K562 (cell line): ENCODE measurements around the gene QRFP. TPM values are rescaled to one million over a fixed set of nuclear protein-coding genes. Genes with fewer than 3 reads are reported as not detected.
A peak's percentile ranks its signal among the peaks of the same experiment; 100 is the strongest.

Source experiments
- ATAC-seq: fragments of 200-7000 bp; cut with Tn5 transposase; 3 replicates; pipeline ENCODE4 v1.9.1; 2020; ENCODE audit warnings: moderate library complexity
- BruUV-seq: library from RNA; stranded (reverse); fragments of 400-500 nt; replicated peaks from 2 replicates; lab custom pipeline; 2021; lab: Mats Ljungman, UMichigan
- CTCF ChIA-PET: fragments of 300-600 bp; formaldehyde crosslinking; extraction: SDS; loops from one replicate; lab custom pipeline; 2021; ENCODE audit warnings: low intra/inter-chr PET ratio; lab: Yijun Ruan, JAX
- POLR2A ChIA-PET: fragments of 300-600, 350-650 bp; sonication (Branson Sonifier 250); formaldehyde crosslinking; extraction: SDS; loops from one replicate; lab custom pipeline; 2021; ENCODE audit warnings: antibody characterized with exemption, inconsistent platforms; lab: Yijun Ruan, JAX
- DNase-seq, 4 experiments: peaks; one replicate each; pipeline versions ENCODE4 v3.0.0 to v3.0.0-alpha.2; 2011 to 2018; ENCODE audit warnings: low spot score in 3 of 4, mixed read lengths in 3 of 4; ENCODE audit errors: extremely low read depth in 1 of 4
- FAIRE-seq: peaks from 2 replicates; lab custom pipeline; 2011; peaks lifted over from hg19 to GRCh38; lab: Jason Lieb, UNC
- H2AFZ ChIP-seq: 2 replicates; pipeline ENCODE4 v1.6.0; 2011; ENCODE audit warnings: low read depth, low read length, control low read depth, inconsistent platforms
- H3K27ac ChIP-seq: fragments of 200-600 bp; 3 replicates; pipeline ENCODE4 v1.8.0; 2011; ENCODE audit warnings: low read depth, mild to moderate bottlenecking, control low read depth, inconsistent platforms, low read length, moderate library complexity, mixed read lengths; ENCODE audit errors: extremely low read depth
- H3K27me3 ChIP-seq, 2 experiments: fragments of 300-600 bp in 1 of 2; 2 replicates in 1 of 2; 3 replicates in 1 of 2; pipeline versions ENCODE4 v1.6.0 to v1.8.0; 2011; ENCODE audit warnings: inconsistent platforms in 2 of 2, low read length in 2 of 2, mild to moderate bottlenecking in 1 of 2, mixed read lengths in 1 of 2, moderate library complexity in 1 of 2; ENCODE audit not compliant: control insufficient read depth in 2 of 2, insufficient read depth in 2 of 2
- H3K36me3 ChIP-seq: fragments of 300-600 bp; 3 replicates; pipeline ENCODE4 v1.8.0; 2011; ENCODE audit warnings: mild to moderate bottlenecking, low read length, inconsistent platforms; ENCODE audit not compliant: control insufficient read depth, insufficient read depth
- H3K4me1 ChIP-seq, 2 experiments: fragments of 200-600 bp in 1 of 2; replicated peaks in 1 of 2; 2 replicates in 1 of 2; 3 replicates in 1 of 2; pipeline versions ENCODE4 v1.5.1 to v1.8.0; 2011; ENCODE audit warnings: inconsistent platforms in 2 of 2, low read length in 2 of 2, mild to moderate bottlenecking in 1 of 2, mixed read lengths in 1 of 2, moderate library complexity in 1 of 2; ENCODE audit not compliant: control insufficient read depth in 2 of 2, insufficient read depth in 2 of 2
- H3K4me2 ChIP-seq: 2 replicates; pipeline ENCODE4 v1.6.1; 2011; ENCODE audit warnings: low read length, control low read depth, inconsistent platforms, mixed read lengths; ENCODE audit not compliant: insufficient read depth
- H3K4me3 ChIP-seq: fragments of 200-600 bp; sonication (generic), shearing (Covaris generic); 2 replicates; pipeline ENCODE4 v1.5.1; 2016; ENCODE audit warnings: control low read depth, inconsistent platforms
- H3K79me2 ChIP-seq: fragments of 200-600 bp; 3 replicates; pipeline ENCODE4 v1.8.0; 2011; ENCODE audit warnings: low read length, inconsistent platforms; ENCODE audit not compliant: control insufficient read depth, insufficient read depth
- H3K9ac ChIP-seq, 2 experiments: 2 replicates each; pipeline versions ENCODE4 v1.6.0 to v1.6.1; 2011; ENCODE audit warnings: low read depth in 2 of 2, low read length in 2 of 2, control low read depth in 1 of 2, inconsistent platforms in 1 of 2, mild to moderate bottlenecking in 1 of 2, mixed read lengths in 1 of 2; ENCODE audit not compliant: insufficient read depth in 1 of 2
- H3K9me1 ChIP-seq: one replicate; pipeline ENCODE4 v1.6.0; 2011; ENCODE audit warnings: inconsistent platforms, mild to moderate bottlenecking, low read length, moderate library complexity; ENCODE audit not compliant: control insufficient read depth, insufficient read depth
- H3K9me3 ChIP-seq: replicated peaks from 2 replicates; pipeline ENCODE4 v1.5.1; 2011; ENCODE audit warnings: low read depth, low read length, inconsistent platforms; ENCODE audit not compliant: control insufficient read depth, insufficient read depth
- H4K20me1 ChIP-seq: replicated peaks from 2 replicates; pipeline ENCODE4 v1.6.1; 2011; ENCODE audit warnings: low read length, inconsistent platforms, mixed read lengths; ENCODE audit not compliant: control insufficient read depth, insufficient read depth
- HEY1 ChIP-seq: fragments of 250-450 bp; sonication (Bioruptor Pico); IDR thresholded peaks from 2 replicates; pipeline ENCODE4 v1.5.0; 2020; ENCODE audit warnings: mild to moderate bottlenecking, moderate library complexity, borderline replicate concordance
- JUND ChIP-seq, 2 experiments: IDR thresholded peaks; 2 replicates in 1 of 2; 3 replicates in 1 of 2; pipeline ENCODE4 v1.6.1; 2011; ENCODE audit warnings: borderline replicate concordance in 2 of 2, low read depth in 2 of 2, low read length in 2 of 2, improper control_type of control experiment in 1 of 2, missing biosample characterization in 1 of 2, missing genetic modification characterization in 1 of 2, missing genetic modification reagents in 1 of 2
- SETDB1 ChIP-seq: IDR thresholded peaks from one replicate; pipeline ENCODE4 v1.6.1; 2012; ENCODE audit warnings: low read length, control low read depth, inconsistent platforms
- SMAD2 ChIP-seq: fragments of 150-350 bp; IDR thresholded peaks from 2 replicates; pipeline ENCODE4 v1.6.1; 2014; ENCODE audit warnings: low read depth, mild to moderate bottlenecking, low read length
- TCF7 ChIP-seq: sonication (generic); IDR thresholded peaks from 2 replicates; pipeline ENCODE4 v1.6.1; 2016; ENCODE audit warnings: antibody characterized with exemption, borderline replicate concordance
- WGBS: fragments of 100-300 bp; shearing (Covaris generic); methylation state at CpG from one replicate; pipeline ENCODE4 v1.1.6; 2016; ENCODE audit warnings: low coverage, mixed read lengths; ENCODE audit not compliant: insufficient coverage; ENCODE audit errors: missing lambda C conversion rate; 5-methylcytosine and 5-hydroxymethylcytosine counted together
- in situ Hi-C: fragments of 300-500 bp; cut with MboI; formaldehyde crosslinking; loops from 4 replicates; pipeline ENCODE4 v1.15.0; 2018; ENCODE audit warnings: inconsistent platforms, mixed read lengths
- intact Hi-C: fragments of 100-400 bp; cut with micrococcal nuclease; formaldehyde crosslinking; loops from 2 replicates; pipeline ENCODE4 v1.14.2; 2022
- polyA plus RNA-seq, 8 experiments: library from polyadenylated mRNA; depleted of rRNA in 4 of 8; stranded (reverse) in 5 of 8; unstranded in 3 of 8; fragments of >200 nt; fragmentation: Nextera tagmentation in 2 of 8; fragmentation: Illumina TruSeq in 1 of 8; extraction: Ambion mirVana in 2 of 8; extraction: Trizol in 1 of 8; gene quantifications; 2 replicates each; pipeline versions ENCODE4 v1.2.1 to v1.2.3, GENCODE V29; 2011 to 2014; ENCODE audit warnings: inconsistent platforms in 1 of 8, missing spikeins in 1 of 8
- total RNA-seq, 7 experiments: library from RNA; depleted of rRNA in 6 of 7; stranded (reverse); fragments of >200 nt in 6 of 7; fragmentation: Illumina TruSeq in 2 of 7; extraction: Trizol in 2 of 7; gene quantifications; 2 replicates each; pipeline versions ENCODE4 v1.2.1 to v1.2.3, GENCODE V29; 2011 to 2021; ENCODE audit warnings: low replicate concordance in 1 of 7
- TF ChIP-seq, protein P1 (sequence below), 3 experiments: IDR thresholded peaks in 2 of 3; conservative IDR thresholded peaks in 1 of 3; 2 replicates each; pipeline ENCODE4 v1.5.1; 2011 to 2012; ENCODE audit warnings: low read length in 3 of 3, mild to moderate bottlenecking in 3 of 3, control low read depth in 2 of 3, improper control_type of control experiment in 1 of 3, inconsistent platforms in 1 of 3, low read depth in 1 of 3, mixed read lengths in 1 of 3, moderate library complexity in 1 of 3; ENCODE audit not compliant: insufficient read depth in 2 of 3

Gene QRFP
- total and polyA plus RNA-seq, 9 of the 15 experiments (the other 6 are each of a cell fraction or from before 2014, with no cell fraction given): not detected

- 74% methylated on average over 18 of the region's 18 CpGs for WGBS
- Histone ChIP-seq H3K9me3 (no peaks in the 10 kb centered on the region), H3K36me3 (peaks cover 35% of the 10 kb centered on the region), H3K4me2 (no peak overlapping the region), H3K4me1 (peaks cover 6 to 56% of the 10 kb centered on the region in 2 experiments; a peak in 4 of 5 replicates), H3K79me2 (no peaks in the 10 kb centered on the region), H3K9me1 (peaks cover 11% of the 10 kb centered on the region), H3K27ac (no peak overlapping the region), H4K20me1 (peaks cover 78% of the 10 kb centered on the region), H3K4me3 (no peak overlapping the region), H3K9ac (peak overlapping the region in 1 of 2 experiments; percentile 6; a peak in 1 of 4 replicates), H3K27me3 (peaks cover 9 to 17% of the 10 kb centered on the region in 2 experiments; a peak in 4 of 5 replicates), H2AFZ (no peak overlapping the region)
- peak in 2 of 4 experiments; percentile 58 for DNase-seq
- ATAC-seq: no peak
- TSS peak; percentile 12 for BruUV-seq
- in situ Hi-C loops: no loop called here
- ChIA-PET POLR2A (interaction anchor here (0.6 to 14.2 kb wide), 14 partner anchors 8 to 99 kb away, joined by 3 to 334 read pairs (median 4); no protein-coding TSS in a partner anchor), CTCF (no interaction called here)
- intact Hi-C loops: no loop called here
- TF ChIP-seq JUND (IDR thresholded peaks at IDR 0.05; ENCODE audit: borderline replicate concordance, low read depth, low read length) (no peak), JUND (tag; IDR thresholded peaks at IDR 0.05; ENCODE audit: borderline replicate concordance, low read depth, low read length) (no peak), HEY1 (CRISPR knock-in tag) (no peak), SMAD2 (no peak), SETDB1 (no peak), TCF7 (no peak)
- TF ChIP-seq, protein P1, sequence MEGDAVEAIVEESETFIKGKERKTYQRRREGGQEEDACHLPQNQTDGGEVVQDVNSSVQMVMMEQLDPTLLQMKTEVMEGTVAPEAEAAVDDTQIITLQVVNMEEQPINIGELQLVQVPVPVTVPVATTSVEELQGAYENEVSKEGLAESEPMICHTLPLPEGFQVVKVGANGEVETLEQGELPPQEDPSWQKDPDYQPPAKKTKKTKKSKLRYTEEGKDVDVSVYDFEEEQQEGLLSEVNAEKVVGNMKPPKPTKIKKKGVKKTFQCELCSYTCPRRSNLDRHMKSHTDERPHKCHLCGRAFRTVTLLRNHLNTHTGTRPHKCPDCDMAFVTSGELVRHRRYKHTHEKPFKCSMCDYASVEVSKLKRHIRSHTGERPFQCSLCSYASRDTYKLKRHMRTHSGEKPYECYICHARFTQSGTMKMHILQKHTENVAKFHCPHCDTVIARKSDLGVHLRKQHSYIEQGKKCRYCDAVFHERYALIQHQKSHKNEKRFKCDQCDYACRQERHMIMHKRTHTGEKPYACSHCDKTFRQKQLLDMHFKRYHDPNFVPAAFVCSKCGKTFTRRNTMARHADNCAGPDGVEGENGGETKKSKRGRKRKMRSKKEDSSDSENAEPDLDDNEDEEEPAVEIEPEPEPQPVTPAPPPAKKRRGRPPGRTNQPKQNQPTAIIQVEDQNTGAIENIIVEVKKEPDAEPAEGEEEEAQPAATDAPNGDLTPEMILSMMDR (IDR thresholded peaks at IDR 0.05 in 2 of 3, conservative IDR thresholded peaks at IDR 0.05 in 1 of 3; ENCODE audit: insufficient read depth in 2 of 3, low read depth in 1 of 3, low read length in 3 of 3): no peak
- FAIRE-seq: no peak
Observed at GRCh38 chr9:130891688-130892476, 4.7 kb downstream of the QRFP start.
